Karpas-422 (cell line): ENCODE measurements around the gene KIF7. TPM values are rescaled to one million over a fixed set of nuclear protein-coding genes. Genes with fewer than 3 reads are reported as not detected.

Experiments used
- DNase-seq: peaks from one replicate; pipeline ENCODE4 v3.0.0-alpha.2; 2015
- H2AFZ ChIP-seq: fragments of 200-600 bp; sonication (generic); 2 replicates; pipeline ENCODE4 v1.6.1; 2014; ENCODE audit warnings: antibody characterized with exemption, low read length, mixed read lengths
- H3K27ac ChIP-seq: fragments of 200-600 bp; sonication (generic); 2 replicates; pipeline ENCODE4 v1.5.1; 2014; ENCODE audit warnings: mild to moderate bottlenecking, low read length, moderate library complexity
- H3K27me3 ChIP-seq: fragments of 200-600 bp; sonication (generic); 2 replicates; pipeline ENCODE4 v1.6.1; 2014; ENCODE audit warnings: low read length, mixed read lengths
- H3K36me3 ChIP-seq: fragments of 200-600 bp; sonication (generic); 2 replicates; pipeline ENCODE4 v1.6.1; 2014; ENCODE audit warnings: low read length, mixed read lengths; ENCODE audit not compliant: insufficient read depth
- H3K4me1 ChIP-seq: fragments of 200-600 bp; sonication (generic); 2 replicates; pipeline ENCODE4 v1.6.1; 2014; ENCODE audit warnings: mild to moderate bottlenecking, low read length, mixed read lengths
- H3K4me2 ChIP-seq: fragments of 200-600 bp; sonication (generic); 2 replicates; pipeline ENCODE4 v1.6.1; 2014; ENCODE audit warnings: low read length, low read depth, mild to moderate bottlenecking; ENCODE audit not compliant: poor library complexity, severe bottlenecking
- H3K4me3 ChIP-seq: fragments of 200-600 bp; sonication (generic); 2 replicates; pipeline ENCODE4 v1.5.1; 2014; ENCODE audit warnings: mild to moderate bottlenecking, antibody characterized with exemption, low read length, mixed read lengths
- H3K79me2 ChIP-seq: fragments of 200-600 bp; sonication (generic); 2 replicates; pipeline ENCODE4 v1.6.1; 2014; ENCODE audit warnings: mild to moderate bottlenecking, low read length, mixed read lengths
- H3K9ac ChIP-seq: fragments of 200-600 bp; sonication (generic); 2 replicates; pipeline ENCODE4 v1.6.0; 2014; ENCODE audit warnings: low read length
- H3K9me2 ChIP-seq: fragments of 200-600 bp; sonication (generic), shearing (Covaris generic); replicated peaks from 2 replicates; pipeline ENCODE4 v1.6.0; 2014; ENCODE audit warnings: mild to moderate bottlenecking, low read length, moderate library complexity; ENCODE audit not compliant: insufficient read depth
- H3K9me3 ChIP-seq: fragments of 300-700, 200-600 bp; sonication (generic); 2 replicates; pipeline ENCODE4 v1.6.1; 2014; ENCODE audit warnings: low read length, mixed read lengths
- H4K20me1 ChIP-seq: fragments of 200-600 bp; sonication (generic); 2 replicates; pipeline ENCODE4 v1.6.1; 2014; ENCODE audit warnings: mild to moderate bottlenecking, antibody characterized with exemption, low read length, low read depth; ENCODE audit not compliant: insufficient read depth
- total RNA-seq: library from RNA; depleted of rRNA; stranded (reverse); fragments of >200 nt; shearing (Covaris generic); gene quantifications from 2 replicates; pipeline ENCODE4 v1.2.3, GENCODE V29; 2014; ENCODE audit warnings: low replicate concordance

Gene KIF7
- total RNA-seq, 1 experiment from 2014 or later, result not detected

- Histone ChIP-seq H3K9me2 (no peaks in the 10 kb centered on the region), H3K27ac (no peak overlapping the region), H4K20me1 (0 out of 2 replicates have a peak, but pooled peaks cover 3% of the 10 kb centered on the region), H3K4me2 (no peak overlapping the region), H3K79me2 (no peaks in the 10 kb centered on the region), H3K36me3 (no peaks in the 10 kb centered on the region), H3K4me1 (no peaks in the 10 kb centered on the region), H3K4me3 (no peak overlapping the region), H3K9me3 (no peaks in the 10 kb centered on the region), H3K9ac (no peak overlapping the region), H2AFZ (no peak overlapping the region), H3K27me3 (no peaks in the 10 kb centered on the region)
- no peak for DNase-seq
Observed at GRCh38 chr15:89656116-89656815, 999 bp upstream of the KIF7 start.

- Histone ChIP-seq H2AFZ (no peak overlapping the region), H3K4me3 (no peak overlapping the region), H3K36me3 (no peaks in the 10 kb centered on the region), H3K79me2 (no peaks in the 10 kb centered on the region), H3K4me1 (no peaks in the 10 kb centered on the region), H4K20me1 (0 out of 2 replicates have a peak, but pooled peaks cover 3% of the 10 kb centered on the region), H3K9me3 (no peaks in the 10 kb centered on the region), H3K9me2 (no peaks in the 10 kb centered on the region), H3K27ac (no peak overlapping the region), H3K4me2 (no peak overlapping the region), H3K9ac (no peak overlapping the region), H3K27me3 (no peaks in the 10 kb centered on the region)
- DNase-seq, result no peak
Observed at GRCh38 chr15:89654301-89654761, 936 bp downstream of the KIF7 start.

- Histone ChIP-seq H3K4me2 (no peak overlapping the region), H3K27me3 (no peaks in the 10 kb centered on the region), H3K9me2 (no peaks in the 10 kb centered on the region), H3K9me3 (no peaks in the 10 kb centered on the region), H3K9ac (no peak overlapping the region), H2AFZ (no peak overlapping the region), H3K4me3 (no peak overlapping the region), H3K36me3 (no peaks in the 10 kb centered on the region), H3K4me1 (no peaks in the 10 kb centered on the region), H3K27ac (no peak overlapping the region), H4K20me1 (0 out of 2 replicates have a peak, but pooled peaks cover 3% of the 10 kb centered on the region), H3K79me2 (no peaks in the 10 kb centered on the region)
- DNase-seq, result no peak
Observed at GRCh38 chr15:89653578-89653977, 1.7 kb downstream of the KIF7 start.

GRCh38 chr15:89652666-89653065 is 2.6 kb downstream of the KIF7 start:
- Histone ChIP-seq H3K4me3 (no peak overlapping the region), H3K9me3 (no peaks in the 10 kb centered on the region), H3K9ac (no peak overlapping the region), H2AFZ (no peak overlapping the region), H4K20me1 (0 out of 2 replicates have a peak, but pooled peaks cover 3% of the 10 kb centered on the region), H3K27ac (no peak overlapping the region), H3K9me2 (no peaks in the 10 kb centered on the region), H3K36me3 (no peaks in the 10 kb centered on the region), H3K79me2 (no peaks in the 10 kb centered on the region), H3K4me2 (no peak overlapping the region), H3K27me3 (no peaks in the 10 kb centered on the region), H3K4me1 (no peaks in the 10 kb centered on the region)
- no peak for DNase-seq

- H3K79me2 ChIP-seq, result no peaks in the 10 kb centered on the region
- H3K36me3 ChIP-seq, result no peaks in the 10 kb centered on the region
- no peak overlapping the region for H3K4me3 ChIP-seq
- no peaks in the 10 kb centered on the region for H3K9me3 ChIP-seq
- no peaks in the 10 kb centered on the region for H3K27me3 ChIP-seq
- H4K20me1 ChIP-seq, result 0 out of 2 replicates have a peak, but pooled peaks cover 3% of the 10 kb centered on the region
- H3K4me1 ChIP-seq, result no peaks in the 10 kb centered on the region
- H3K9ac ChIP-seq, result no peak overlapping the region
- no peak overlapping the region for H3K4me2 ChIP-seq
- no peak overlapping the region for H3K27ac ChIP-seq
- DNase-seq, result no peak
- H3K9me2 ChIP-seq, result no peaks in the 10 kb centered on the region
- H2AFZ ChIP-seq, result no peak overlapping the region
Observed at GRCh38 chr15:89652131-89652530, 3.1 kb downstream of the KIF7 start.

- Histone ChIP-seq H3K9me2 (no peaks in the 10 kb centered on the region), H3K4me2 (no peak overlapping the region), H3K36me3 (no peaks in the 10 kb centered on the region), H3K4me1 (no peaks in the 10 kb centered on the region), H4K20me1 (no peaks in the 10 kb centered on the region), H3K27me3 (no peaks in the 10 kb centered on the region), H3K79me2 (no peaks in the 10 kb centered on the region), H3K4me3 (no peak overlapping the region), H3K9ac (no peak overlapping the region), H3K27ac (no peak overlapping the region), H2AFZ (no peak overlapping the region), H3K9me3 (no peaks in the 10 kb centered on the region)
- DNase-seq, result no peak
Observed at GRCh38 chr15:89649716-89650115, 5.6 kb downstream of the KIF7 start.

GRCh38 chr15:89649013-89649625 is 6.1 kb downstream of the KIF7 start:
- Histone ChIP-seq H2AFZ (no peak overlapping the region), H3K79me2 (no peaks in the 10 kb centered on the region), H3K27me3 (no peaks in the 10 kb centered on the region), H3K9ac (no peak overlapping the region), H3K4me1 (no peaks in the 10 kb centered on the region), H3K27ac (no peak overlapping the region), H3K36me3 (no peaks in the 10 kb centered on the region), H3K9me2 (no peaks in the 10 kb centered on the region), H3K4me3 (no peak overlapping the region), H4K20me1 (no peaks in the 10 kb centered on the region), H3K4me2 (no peak overlapping the region), H3K9me3 (no peaks in the 10 kb centered on the region)
- DNase-seq, result no peak

- Histone ChIP-seq H3K9ac (no peak overlapping the region), H3K4me1 (no peaks in the 10 kb centered on the region), H3K27ac (no peak overlapping the region), H3K79me2 (no peaks in the 10 kb centered on the region), H3K36me3 (no peaks in the 10 kb centered on the region), H2AFZ (no peak overlapping the region), H3K9me2 (no peaks in the 10 kb centered on the region), H3K27me3 (no peaks in the 10 kb centered on the region), H3K4me2 (no peak overlapping the region), H3K4me3 (no peak overlapping the region), H4K20me1 (no peaks in the 10 kb centered on the region), H3K9me3 (no peaks in the 10 kb centered on the region)
- no peak for DNase-seq
Observed at GRCh38 chr15:89648106-89649012, 6.9 kb downstream of the KIF7 start.
